HepG2 (cell line): ENCODE results near the gene ITGB5. TPM values are rescaled to one million over a fixed set of nuclear protein-coding genes. Genes with fewer than 3 reads are reported as not detected.

ENCODE experiments used
- ATAC-seq: fragments of 200-7000 bp; cut with Tn5 transposase; 3 replicates; pipeline ENCODE4 v1.9.1; 2020; ENCODE audit warnings: mild to moderate bottlenecking, moderate library complexity
- BruUV-seq: library from RNA; stranded (reverse); fragments of 400-500 nt; replicated peaks from 2 replicates; lab custom pipeline; 2021; lab: Mats Ljungman, UMichigan
- CTCF ChIA-PET: fragments of 300-600 bp; formaldehyde crosslinking; extraction: SDS; loops from one replicate; lab custom pipeline; 2021; ENCODE audit warnings: low total read pairs, inconsistent platforms, low intra/inter-chr PET ratio; lab: Yijun Ruan, JAX
- POLR2A ChIA-PET: fragments of 350-600 bp; sonication (Branson Sonifier 250); formaldehyde crosslinking; loops from one replicate; lab custom pipeline; 2020; ENCODE audit warnings: antibody characterized with exemption, inconsistent platforms; lab: Yijun Ruan, JAX
- DNase-seq: peaks from one replicate; pipeline ENCODE4 v3.0.0-alpha.2; 2015; ENCODE audit warnings: low spot score
- FAIRE-seq: peaks from 3 replicates; lab custom pipeline; 2011; peaks lifted over from hg19 to GRCh38; lab: Jason Lieb, UNC
- H2AFZ ChIP-seq: one replicate; pipeline ENCODE4 v1.6.1; 2011; ENCODE audit warnings: low read length, inconsistent platforms
- H3K27ac ChIP-seq: fragments of 300-600 bp; 3 replicates; pipeline ENCODE4 v1.8.0; 2011; ENCODE audit warnings: mixed run types, mild to moderate bottlenecking, mixed read lengths, low read length, inconsistent platforms; ENCODE audit not compliant: insufficient read depth; ENCODE audit errors: extremely low read length
- H3K27me3 ChIP-seq, 2 experiments: fragments of 200-600 bp in 1 of 2; 2 replicates in 1 of 2; 3 replicates in 1 of 2; pipeline versions ENCODE4 v1.6.0 to v1.8.0; 2011; ENCODE audit warnings: low read length in 2 of 2, mild to moderate bottlenecking in 2 of 2, moderate library complexity in 2 of 2, inconsistent platforms in 1 of 2; ENCODE audit not compliant: insufficient read depth in 2 of 2, control insufficient read depth in 1 of 2
- H3K36me3 ChIP-seq, 2 experiments: fragments of 200-600 bp in 1 of 2; replicated peaks in 1 of 2; 2 replicates in 1 of 2; 3 replicates in 1 of 2; pipeline versions ENCODE4 v1.5.1 to v1.8.0; 2011; ENCODE audit warnings: low read length in 2 of 2, inconsistent platforms in 1 of 2; ENCODE audit not compliant: insufficient read depth in 2 of 2, control insufficient read depth in 1 of 2
- H3K4me1 ChIP-seq: 2 replicates; pipeline ENCODE4 v1.5.1; 2012; ENCODE audit warnings: low read length, inconsistent platforms; ENCODE audit not compliant: insufficient read depth
- H3K4me2 ChIP-seq: 2 replicates; pipeline ENCODE4 v1.6.0; 2011; ENCODE audit warnings: low read depth, low read length, inconsistent platforms
- H3K4me3 ChIP-seq, 3 experiments: fragments of 200-600 bp in 1 of 3; sonication (generic), shearing (Covaris generic) in 1 of 3; replicated peaks in 1 of 3; 2 replicates each; pipeline ENCODE4 v1.5.1; 2011 to 2016; ENCODE audit warnings: low read length in 3 of 3, inconsistent platforms in 2 of 3, low read depth in 2 of 3, mild to moderate bottlenecking in 2 of 3, control low read depth in 1 of 3, mixed read lengths in 1 of 3; ENCODE audit not compliant: insufficient read depth in 1 of 3
- H3K79me2 ChIP-seq: one replicate; pipeline ENCODE4 v1.6.1; 2011; ENCODE audit warnings: low read length, inconsistent platforms; ENCODE audit not compliant: insufficient read depth
- H3K9ac ChIP-seq: 2 replicates; pipeline ENCODE4 v1.6.0; 2011; ENCODE audit warnings: mild to moderate bottlenecking, low read depth, low read length, inconsistent platforms; ENCODE audit not compliant: insufficient read depth
- H3K9me3 ChIP-seq: 2 replicates; pipeline ENCODE4 v1.5.1; 2012; ENCODE audit warnings: mild to moderate bottlenecking, low read length
- H4K20me1 ChIP-seq: 2 replicates; pipeline ENCODE4 v1.6.0; 2011; ENCODE audit warnings: inconsistent platforms, mild to moderate bottlenecking, low read length, moderate library complexity; ENCODE audit not compliant: insufficient read depth
- ELF4 ChIP-seq: sonication (generic); formaldehyde crosslinking; IDR thresholded peaks from 2 replicates; pipeline ENCODE4 v1.5.0; 2020; ENCODE audit warnings: missing genetic modification reagents, mild to moderate bottlenecking, moderate library complexity, borderline replicate concordance
- KDM2A ChIP-seq: sonication (generic); formaldehyde crosslinking; IDR thresholded peaks from 2 replicates; pipeline ENCODE4 v1.4.0; 2020; ENCODE audit warnings: low read depth, missing genetic modification reagents, borderline replicate concordance
- NR1H2 ChIP-seq: sonication (generic); formaldehyde crosslinking; IDR thresholded peaks from 2 replicates; pipeline ENCODE4 v1.8.1; 2022; ENCODE audit warnings: low read depth, missing genetic modification reagents, borderline replicate concordance
- RBFOX2 ChIP-seq: fragments of 200-400 bp; formaldehyde crosslinking; IDR thresholded peaks from 2 replicates; pipeline ENCODE4 v1.6.1; 2017; ENCODE audit warnings: low read depth, mild to moderate bottlenecking, low read length
- STAG1 ChIP-seq: sonication (generic); formaldehyde crosslinking; IDR thresholded peaks from 2 replicates; pipeline ENCODE4 v1.4.0; 2020; ENCODE audit warnings: missing genetic modification reagents
- TBX3 ChIP-seq: fragments of 450-650 bp; IDR thresholded peaks from 2 replicates; pipeline ENCODE4 v1.6.1; 2017; ENCODE audit warnings: antibody characterized with exemption, mild to moderate bottlenecking, inconsistent platforms, borderline replicate concordance
- TEAD3 ChIP-seq: optimal IDR thresholded peaks from 2 replicates; pipeline ENCODE3; 2016; ENCODE audit warnings: borderline replicate concordance
- ZNF121 ChIP-seq: sonication (generic); formaldehyde crosslinking; IDR thresholded peaks from 2 replicates; pipeline ENCODE4 v1.5.0; 2020; ENCODE audit warnings: mild to moderate bottlenecking, missing genetic modification reagents
- ZNF292 ChIP-seq: sonication (generic); formaldehyde crosslinking; IDR thresholded peaks from 2 replicates; pipeline ENCODE4 v1.8.1; 2022; ENCODE audit warnings: mild to moderate bottlenecking, low read depth, missing genetic modification reagents, borderline replicate concordance
- ZNF3 ChIP-seq: IDR thresholded peaks from 2 replicates; pipeline ENCODE4 v1.7.0; 2017; ENCODE audit warnings: inconsistent platforms
- ZNF337 ChIP-seq: sonication (generic); formaldehyde crosslinking; IDR thresholded peaks from 2 replicates; pipeline ENCODE4 v1.5.1; 2020; ENCODE audit warnings: missing genetic modification reagents, low read depth, mild to moderate bottlenecking, borderline replicate concordance
- ZNF432 ChIP-seq: sonication (generic); formaldehyde crosslinking; IDR thresholded peaks from 2 replicates; pipeline ENCODE4 v1.5.0; 2020; ENCODE audit warnings: missing genetic modification reagents, mild to moderate bottlenecking, borderline replicate concordance
- ZNF503 ChIP-seq: sonication (generic); formaldehyde crosslinking; IDR thresholded peaks from 2 replicates; pipeline ENCODE4 v1.4.0; 2020; ENCODE audit warnings: missing genetic modification reagents
- ZNF615 ChIP-seq: sonication (generic); formaldehyde crosslinking; IDR thresholded peaks from 2 replicates; pipeline ENCODE4 v1.5.0; 2020; ENCODE audit warnings: mild to moderate bottlenecking, missing genetic modification reagents, borderline replicate concordance
- ZNF674 ChIP-seq: sonication (generic); formaldehyde crosslinking; IDR thresholded peaks from 2 replicates; pipeline ENCODE4 v1.5.0; 2020; ENCODE audit warnings: low read depth, mild to moderate bottlenecking, missing genetic modification reagents
- ZNF703 ChIP-seq: sonication (generic); formaldehyde crosslinking; IDR thresholded peaks from 2 replicates; pipeline ENCODE4 v1.5.1; 2020; ENCODE audit warnings: missing genetic modification reagents, mild to moderate bottlenecking, moderate library complexity, borderline replicate concordance
- WGBS: methylation state at CpG from one replicate; pipeline ENCODE4 v1.1.6; 2017; ENCODE audit warnings: low lambda C conversion rate; 5-methylcytosine and 5-hydroxymethylcytosine counted together
- in situ Hi-C: cut with HindIII; loops from 2 replicates; pipeline ENCODE4 v1.10.0; 2017; ENCODE audit warnings: low pct_unique_long_range_greater_than_20kb; ENCODE audit not compliant: extremely low pct_ligation_motif_present
- intact Hi-C: fragments of 100-400 bp; cut with micrococcal nuclease; formaldehyde crosslinking; loops from one replicate; pipeline ENCODE4 v1.10.0; 2022; ENCODE audit not compliant: unreplicated experiment
- polyA plus RNA-seq, 8 experiments: library from polyadenylated mRNA; depleted of rRNA in 3 of 8; stranded (reverse) in 7 of 8; unstranded in 1 of 8; fragments of >200 nt; fragmentation: Illumina TruSeq in 4 of 8; extraction: Trizol in 4 of 8; gene quantifications; 2 replicates each; pipeline versions ENCODE4 v1.2.1 to v1.2.3, GENCODE V29; 2011 to 2016; ENCODE audit warnings: low read depth in 4 of 8, missing spikeins in 1 of 8, mixed read lengths in 1 of 8; ENCODE audit not compliant: insufficient read depth in 1 of 8
- total RNA-seq, 5 experiments: library from RNA; depleted of rRNA; stranded (reverse); fragments of >200 nt; fragmentation: Illumina TruSeq; extraction: Trizol; gene quantifications; 2 replicates each; pipeline ENCODE4 v1.2.3, GENCODE V29; 2016; ENCODE audit warnings: low read depth in 1 of 5
- TF ChIP-seq, protein P1 (sequence below): sonication (generic); formaldehyde crosslinking; IDR thresholded peaks from 2 replicates; pipeline ENCODE4 v1.5.0; 2020; ENCODE audit warnings: mild to moderate bottlenecking, missing genetic modification reagents, moderate library complexity
- TF ChIP-seq, protein P2 (sequence below): sonication (generic); formaldehyde crosslinking; IDR thresholded peaks from 2 replicates; pipeline ENCODE4 v1.8.0; 2022; ENCODE audit warnings: mild to moderate bottlenecking, missing genetic modification reagents; ENCODE audit not compliant: insufficient replicate concordance

ITGB5 gene
- total and polyA plus RNA-seq, 2 of the 13 experiments (the other 11 are each of a cell fraction or from before 2014, with no cell fraction given) = 74.1 to 343 TPM

DNA sequence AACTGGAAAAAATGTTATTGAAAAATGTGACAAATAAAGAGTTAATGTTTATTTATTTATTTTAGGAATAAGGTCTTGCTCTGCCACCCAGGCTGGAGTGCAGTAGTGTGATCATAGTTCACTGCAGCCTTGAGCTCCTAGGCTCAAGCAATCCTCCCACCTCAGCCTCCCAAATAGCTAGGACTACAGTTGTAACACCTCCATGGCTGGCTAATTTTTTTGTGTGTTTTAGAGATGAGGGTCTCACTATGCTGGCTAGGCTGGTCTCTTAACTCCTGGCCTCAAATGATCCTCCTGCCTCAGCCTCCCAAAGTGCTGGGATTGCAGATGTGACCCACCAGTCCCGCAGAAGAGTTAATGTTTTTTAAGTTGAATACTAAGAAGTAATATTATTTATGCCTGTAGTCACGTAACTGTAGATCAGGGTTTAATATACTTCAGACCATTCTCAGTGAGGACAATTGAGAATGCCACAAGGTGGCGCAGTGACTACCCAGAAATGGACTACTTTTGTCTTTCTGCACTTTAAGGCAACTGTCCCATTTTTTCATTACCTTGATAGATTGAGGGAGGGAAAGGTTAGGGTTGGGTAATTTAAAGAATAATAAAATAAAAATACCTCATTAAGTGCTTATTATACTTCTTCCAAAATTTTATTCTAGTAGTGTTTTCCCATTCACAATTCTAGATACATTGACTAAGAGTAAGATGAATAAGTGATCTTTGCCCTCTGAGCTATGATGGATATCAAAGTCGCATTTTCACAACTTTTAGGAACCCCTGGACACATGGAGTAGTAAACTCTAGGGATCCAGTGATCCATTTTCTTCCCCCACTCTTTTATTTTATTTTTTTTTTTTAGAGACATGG is 41.4 kb upstream of the ITGB5 start:
- FAIRE-seq = peak; percentile 66
- Histone ChIP-seq H2AFZ (no peak overlapping the region), H3K27ac (no peak overlapping the region), H3K9ac (no peak overlapping the region), H3K27me3 (no peaks in the 10 kb centered on the region), H3K4me2 (no peak overlapping the region), H3K36me3 (no peaks in the 10 kb centered on the region), H4K20me1 (no peaks in the 10 kb centered on the region), H3K9me3 (no peaks in the 10 kb centered on the region), H3K79me2 (no peaks in the 10 kb centered on the region), H3K4me1 (peaks cover 22% of the 10 kb centered on the region), H3K4me3 (no peak overlapping the region)
- POLR2A ChIA-PET = no interaction called here
- BruUV-seq = no TSS peak
- intact Hi-C loops = loop anchor here (2.0 to 10.0 kb wide), 4 partner anchors 58 to 656 kb away; no protein-coding TSS in a partner anchor
- DNase-seq = peak; percentile 57
- peak; percentile 63; the same call in 2 of the 3 replicates for ATAC-seq
- CTCF ChIA-PET = interaction anchor here (1.1 to 1.8 kb wide), 5 partner anchors 58 to 657 kb away, joined by 3 to 9 read pairs (median 6); no protein-coding TSS in a partner anchor
- in situ Hi-C loops = loop anchor here (5.0 kb wide), 1 partner anchor 239 kb away; no protein-coding TSS in a partner anchor
- 6% methylated on average over 4 of the region's 4 CpGs for WGBS
- TF ChIP-seq ZNF121 (CRISPR knock-in tag) (peak; percentile 17; the same call in 1 of the 2 replicates), ZNF615 (CRISPR knock-in tag) (no peak), ELF4 (CRISPR knock-in tag) (no peak), ZNF292 (CRISPR knock-in tag) (no peak), KDM2A (CRISPR knock-in tag) (no peak), ZNF503 (CRISPR knock-in tag) (no peak), STAG1 (CRISPR knock-in tag) (peak; percentile 76), TEAD3 (CRISPR knock-in tag) (peak; percentile 29), ZNF337 (CRISPR knock-in tag) (no peak), TBX3 (no peak), ZNF703 (CRISPR knock-in tag) (no peak), NR1H2 (CRISPR knock-in tag) (no peak), ZNF3 (CRISPR knock-in tag) (no peak), ZNF674 (CRISPR knock-in tag) (no peak), ZNF432 (CRISPR knock-in tag) (no peak), RBFOX2 (no peak)
- TF ChIP-seq, protein P1, sequence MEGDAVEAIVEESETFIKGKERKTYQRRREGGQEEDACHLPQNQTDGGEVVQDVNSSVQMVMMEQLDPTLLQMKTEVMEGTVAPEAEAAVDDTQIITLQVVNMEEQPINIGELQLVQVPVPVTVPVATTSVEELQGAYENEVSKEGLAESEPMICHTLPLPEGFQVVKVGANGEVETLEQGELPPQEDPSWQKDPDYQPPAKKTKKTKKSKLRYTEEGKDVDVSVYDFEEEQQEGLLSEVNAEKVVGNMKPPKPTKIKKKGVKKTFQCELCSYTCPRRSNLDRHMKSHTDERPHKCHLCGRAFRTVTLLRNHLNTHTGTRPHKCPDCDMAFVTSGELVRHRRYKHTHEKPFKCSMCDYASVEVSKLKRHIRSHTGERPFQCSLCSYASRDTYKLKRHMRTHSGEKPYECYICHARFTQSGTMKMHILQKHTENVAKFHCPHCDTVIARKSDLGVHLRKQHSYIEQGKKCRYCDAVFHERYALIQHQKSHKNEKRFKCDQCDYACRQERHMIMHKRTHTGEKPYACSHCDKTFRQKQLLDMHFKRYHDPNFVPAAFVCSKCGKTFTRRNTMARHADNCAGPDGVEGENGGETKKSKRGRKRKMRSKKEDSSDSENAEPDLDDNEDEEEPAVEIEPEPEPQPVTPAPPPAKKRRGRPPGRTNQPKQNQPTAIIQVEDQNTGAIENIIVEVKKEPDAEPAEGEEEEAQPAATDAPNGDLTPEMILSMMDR (CRISPR knock-in tag) = peak; percentile 74
- TF ChIP-seq, protein P2, sequence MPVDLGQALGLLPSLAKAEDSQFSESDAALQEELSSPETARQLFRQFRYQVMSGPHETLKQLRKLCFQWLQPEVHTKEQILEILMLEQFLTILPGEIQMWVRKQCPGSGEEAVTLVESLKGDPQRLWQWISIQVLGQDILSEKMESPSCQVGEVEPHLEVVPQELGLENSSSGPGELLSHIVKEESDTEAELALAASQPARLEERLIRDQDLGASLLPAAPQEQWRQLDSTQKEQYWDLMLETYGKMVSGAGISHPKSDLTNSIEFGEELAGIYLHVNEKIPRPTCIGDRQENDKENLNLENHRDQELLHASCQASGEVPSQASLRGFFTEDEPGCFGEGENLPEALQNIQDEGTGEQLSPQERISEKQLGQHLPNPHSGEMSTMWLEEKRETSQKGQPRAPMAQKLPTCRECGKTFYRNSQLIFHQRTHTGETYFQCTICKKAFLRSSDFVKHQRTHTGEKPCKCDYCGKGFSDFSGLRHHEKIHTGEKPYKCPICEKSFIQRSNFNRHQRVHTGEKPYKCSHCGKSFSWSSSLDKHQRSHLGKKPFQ (CRISPR knock-in tag) = peak; percentile 27
